GM23248 (cell line): ENCODE results near the gene TFG. TPM values are rescaled to one million over a fixed set of nuclear protein-coding genes. Genes with fewer than 3 reads are reported as not detected.
A peak's percentile ranks its signal among the peaks of the same experiment; 100 is the strongest.

Experiments used
- DNase-seq: peaks from one replicate; pipeline ENCODE4 v3.0.0-alpha.2; 2015
- H2AFZ ChIP-seq: fragments of 200-600 bp; sonication (generic); 2 replicates; pipeline ENCODE4 v1.6.1; 2016; ENCODE audit warnings: antibody characterized with exemption
- H3F3A ChIP-seq: fragments of 200-600 bp; sonication (generic); 2 replicates; pipeline ENCODE4 v1.6.1; 2016; ENCODE audit warnings: mild to moderate bottlenecking, antibody characterized with exemption, mixed run types; ENCODE audit not compliant: insufficient read depth
- H3K27ac ChIP-seq: fragments of 200-600 bp; sonication (generic); 2 replicates; pipeline ENCODE4 v1.5.1; 2016; ENCODE audit warnings: mild to moderate bottlenecking
- H3K27me3 ChIP-seq: fragments of 200-600 bp; sonication (generic); replicated peaks from 2 replicates; pipeline ENCODE4 v1.6.1; 2016; ENCODE audit warnings: mild to moderate bottlenecking; ENCODE audit not compliant: insufficient read depth
- H3K36me3 ChIP-seq: fragments of 200-600 bp; sonication (generic); 2 replicates; pipeline ENCODE4 v1.6.1; 2016; ENCODE audit warnings: low read depth, mild to moderate bottlenecking
- H3K4me1 ChIP-seq: fragments of 200-600 bp; sonication (generic); 2 replicates; pipeline ENCODE4 v1.6.1; 2016; ENCODE audit warnings: mild to moderate bottlenecking; ENCODE audit not compliant: insufficient read depth
- H3K4me2 ChIP-seq: fragments of 200-600 bp; sonication (generic); one replicate; pipeline ENCODE4 v1.6.1; 2016; ENCODE audit warnings: mild to moderate bottlenecking; ENCODE audit not compliant: unreplicated experiment
- H3K4me3 ChIP-seq: fragments of 200-600 bp; sonication (generic); 2 replicates; pipeline ENCODE4 v1.5.1; 2016; ENCODE audit warnings: mild to moderate bottlenecking
- H3K79me2 ChIP-seq: fragments of 200-600 bp; sonication (generic); 2 replicates; pipeline ENCODE4 v1.6.1; 2016; ENCODE audit warnings: mild to moderate bottlenecking; ENCODE audit not compliant: insufficient read depth
- H3K9ac ChIP-seq: fragments of 200-600 bp; sonication (generic); 2 replicates; pipeline ENCODE4 v1.6.1; 2016; ENCODE audit warnings: mild to moderate bottlenecking
- H3K9me2 ChIP-seq: fragments of 200-600 bp; sonication (generic); 2 replicates; pipeline ENCODE4 v1.6.1; 2016; ENCODE audit warnings: mixed run types, mild to moderate bottlenecking, moderate library complexity; ENCODE audit not compliant: insufficient read depth
- H3K9me3 ChIP-seq: fragments of 200-600 bp; sonication (generic); one replicate; pipeline ENCODE4 v1.6.1; 2017; ENCODE audit warnings: low read depth
- H4K20me1 ChIP-seq: fragments of 200-600 bp; sonication (generic); 2 replicates; pipeline ENCODE4 v1.6.0; 2016; ENCODE audit not compliant: insufficient read depth
- EZH2 ChIP-seq: fragments of 200-600 bp; sonication (generic); IDR thresholded peaks from 2 replicates; pipeline ENCODE4 v1.6.1; 2018; ENCODE audit warnings: antibody characterized with exemption, mild to moderate bottlenecking; ENCODE audit not compliant: insufficient read depth, poor library complexity, severe bottlenecking
- EZH2phosphoT487 ChIP-seq: fragments of 200-600 bp; sonication (generic); IDR thresholded peaks from 2 replicates; pipeline ENCODE4 v1.6.1; 2018; ENCODE audit warnings: antibody characterized with exemption, moderate library complexity, mild to moderate bottlenecking, low read depth; ENCODE audit not compliant: insufficient read depth
- WGBS, 2 experiments: methylation state at CpG; one replicate each; pipeline ENCODE4 v1.1.6; 2015 to 2017; ENCODE audit warnings: low lambda C conversion rate in 2 of 2, low coverage in 1 of 2; ENCODE audit errors: missing lambda C conversion rate in 2 of 2; 5-methylcytosine and 5-hydroxymethylcytosine counted together
- in situ Hi-C: fragments of 300-500 bp; cut with MboI; formaldehyde crosslinking; loops from 2 replicates; pipeline ENCODE4 v1.15.0; 2020
- polyA plus RNA-seq: library from polyadenylated mRNA; unstranded; fragments of >200 nt; fragmentation: Nextera tagmentation; extraction: Ambion mirVana; gene quantifications from 2 replicates; pipeline ENCODE4 v1.2.1, GENCODE V29; 2016
- total RNA-seq: library from RNA; depleted of rRNA; stranded (reverse); fragments of >200 nt; shearing (Covaris generic); gene quantifications from 2 replicates; pipeline ENCODE4 v1.2.3, GENCODE V29; 2014

The TFG gene
- total and polyA plus RNA-seq, 2 experiments from 2014 or later = 157 to 241 TPM

GRCh38 chr3:100780071-100780622 is 70.9 kb downstream of the TFG start:
- Histone ChIP-seq H3K9ac (no peak overlapping the region), H3K4me3 (no peak overlapping the region), H3K9me2 (no peaks in the 10 kb centered on the region; the same call in 1 of the 2 replicates), H3K79me2 (no peaks in the 10 kb centered on the region), H3K27me3 (no peaks in the 10 kb centered on the region), H3F3A (peaks cover 51% of the 10 kb centered on the region), H3K27ac (no peak overlapping the region), H3K36me3 (no peaks in the 10 kb centered on the region), H3K9me3 (no peaks in the 10 kb centered on the region), H2AFZ (no peak overlapping the region), H3K4me1 (peaks cover 73% of the 10 kb centered on the region), H4K20me1 (no peaks in the 10 kb centered on the region), H3K4me2 (no peak overlapping the region)
- DNase-seq = no peak
- in situ Hi-C loops = no loop called here
- TF ChIP-seq EZH2 (no peak), EZH2phosphoT487 (no peak)
- WGBS, 2 experiments = 96 to 98% methylated on average over 2 of the region's 2 CpGs

DNA sequence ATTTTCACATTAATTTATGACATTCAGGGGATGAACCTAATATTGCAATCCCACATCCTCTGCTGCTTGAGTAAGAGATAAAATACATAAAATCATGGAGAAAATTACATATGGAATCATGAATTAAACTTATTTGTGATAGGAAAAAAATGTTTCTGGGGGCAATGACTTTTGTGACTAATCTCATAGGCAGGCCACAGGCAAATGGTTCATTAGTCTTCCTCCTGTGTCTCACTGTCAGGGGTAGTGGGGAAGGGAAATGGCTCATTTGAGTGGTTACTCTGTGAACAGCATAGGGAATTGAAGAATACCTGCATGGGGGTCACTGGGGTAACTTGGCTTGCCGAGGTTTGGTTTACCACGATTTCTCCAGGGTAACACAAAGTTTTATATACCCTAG is 72.0 kb downstream of the TFG start:
- no peak overlapping the region for H3K4me3 ChIP-seq
- no peaks in the 10 kb centered on the region for H4K20me1 ChIP-seq
- peak; percentile 60 for DNase-seq
- no peak overlapping the region for H2AFZ ChIP-seq
- H3K79me2 ChIP-seq = no peaks in the 10 kb centered on the region
- H3K9me2 ChIP-seq = no peaks in the 10 kb centered on the region; the same call in 1 of the 2 replicates
- H3K9ac ChIP-seq = no peak overlapping the region
- no peaks in the 10 kb centered on the region for H3K36me3 ChIP-seq
- WGBS, 2 experiments = 39 to 44% methylated on average over 2 of the region's 2 CpGs
- H3F3A ChIP-seq = peaks cover 44% of the 10 kb centered on the region
- H3K9me3 ChIP-seq = no peaks in the 10 kb centered on the region
- H3K4me2 ChIP-seq = peak overlapping the region; percentile 41
- peaks cover 61% of the 10 kb centered on the region for H3K4me1 ChIP-seq
- in situ Hi-C loops = no loop called here
- peak overlapping the region; percentile 5 for H3K27ac ChIP-seq
- no peak for TF ChIP-seq EZH2
- TF ChIP-seq EZH2phosphoT487 = no peak
- H3K27me3 ChIP-seq = no peaks in the 10 kb centered on the region

- Histone ChIP-seq H3K4me3 (no peak overlapping the region), H4K20me1 (no peaks in the 10 kb centered on the region), H3K79me2 (no peaks in the 10 kb centered on the region), H3K36me3 (no peaks in the 10 kb centered on the region), H3K9ac (peak overlapping the region; percentile 25; the same call in 1 of the 2 replicates), H2AFZ (no peak overlapping the region), H3F3A (peaks cover 33% of the 10 kb centered on the region), H3K27me3 (no peaks in the 10 kb centered on the region), H3K4me1 (peaks cover 51% of the 10 kb centered on the region), H3K9me2 (no peaks in the 10 kb centered on the region; the same call in none of the 2 replicates), H3K27ac (peak overlapping the region; percentile 23), H3K9me3 (no peaks in the 10 kb centered on the region), H3K4me2 (peak overlapping the region; percentile 23)
- peak; percentile 47 for DNase-seq
- TF ChIP-seq EZH2phosphoT487 = no peak
- TF ChIP-seq EZH2 = no peak
- in situ Hi-C loops = no loop called here
- 29 to 33% methylated on average over 2 of the region's 2 CpGs for WGBS, 2 experiments
Measured at GRCh38 chr3:100782348-100782747, 73.1 kb downstream of the TFG start.

GRCh38 chr3:100782906-100783305 is 73.6 kb downstream of the TFG start:
- WGBS, 2 experiments = 19 to 26% methylated on average over 3 of the region's 3 CpGs

More at GRCh38 chr3:100782906-100783305, 73.6 kb downstream of the TFG start:
- TF ChIP-seq EZH2phosphoT487 (no peak), EZH2 (no peak)
- Histone ChIP-seq H3F3A (peaks cover 28% of the 10 kb centered on the region), H3K9ac (peak overlapping the region; percentile 25; the same call in 1 of the 2 replicates), H2AFZ (no peak overlapping the region), H3K79me2 (no peaks in the 10 kb centered on the region), H3K4me3 (no peak overlapping the region), H3K4me1 (peaks cover 45% of the 10 kb centered on the region), H4K20me1 (no peaks in the 10 kb centered on the region), H3K9me3 (no peaks in the 10 kb centered on the region), H3K27ac (peak overlapping the region; percentile 23), H3K36me3 (no peaks in the 10 kb centered on the region), H3K9me2 (no peaks in the 10 kb centered on the region; the same call in none of the 2 replicates), H3K4me2 (peak overlapping the region; percentile 23), H3K27me3 (no peaks in the 10 kb centered on the region)
- peak; percentile 58 for DNase-seq
- in situ Hi-C loops = no loop called here
